Measurements from ENCODE around the gene CENPVL1.

CENPVL1 gene

DNA sequence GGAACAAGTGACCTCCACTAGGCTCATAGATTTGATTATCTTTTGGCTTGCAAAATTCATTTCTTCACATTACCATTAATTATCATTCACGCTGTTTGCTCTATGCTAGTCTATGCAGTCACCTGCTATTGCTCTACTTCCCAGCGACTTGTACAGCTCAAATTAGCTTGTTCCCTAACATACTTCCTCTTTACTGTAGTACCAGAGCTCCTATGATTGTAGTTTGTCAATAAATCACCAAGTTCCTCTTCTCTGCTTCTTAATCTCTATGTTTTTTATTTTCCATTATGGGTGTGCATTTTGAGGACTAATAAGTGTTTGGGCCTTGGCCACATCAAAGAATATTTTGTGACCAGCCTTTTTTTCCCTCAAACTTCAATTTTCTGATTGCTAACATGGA is 26.8 kb downstream of the CENPVL1 start:
- Histone ChIP-seq H3K27ac (ENCODE audit: low read depth, low read length) (no peak overlapping the region), H3K4me1 (ENCODE audit: control insufficient read depth in 5 of 5, insufficient read depth in 5 of 5, low read length in 5 of 5) (no peaks in the 10 kb centered on the region), H3K9ac (ENCODE audit: low read length in 5 of 5) (no peak overlapping the region), H3K4me3 (ENCODE audit: low read depth in 1 of 5, low read length in 5 of 5) (no peak overlapping the region), H3K27me3 (ENCODE audit: control insufficient read depth in 5 of 5, insufficient read depth in 4 of 5, low read length in 5 of 5) (peaks cover 12 to 30% (median 14%) of the 10 kb centered on the region in 5 donors), H3K9me3 (ENCODE audit: control insufficient read depth in 5 of 5, low read length in 5 of 5) (no peaks in the 10 kb centered on the region), H3K36me3 (ENCODE audit: control insufficient read depth in 5 of 5, insufficient read depth in 5 of 5, low read length in 5 of 5) (no peaks in the 10 kb centered on the region)

DNA sequence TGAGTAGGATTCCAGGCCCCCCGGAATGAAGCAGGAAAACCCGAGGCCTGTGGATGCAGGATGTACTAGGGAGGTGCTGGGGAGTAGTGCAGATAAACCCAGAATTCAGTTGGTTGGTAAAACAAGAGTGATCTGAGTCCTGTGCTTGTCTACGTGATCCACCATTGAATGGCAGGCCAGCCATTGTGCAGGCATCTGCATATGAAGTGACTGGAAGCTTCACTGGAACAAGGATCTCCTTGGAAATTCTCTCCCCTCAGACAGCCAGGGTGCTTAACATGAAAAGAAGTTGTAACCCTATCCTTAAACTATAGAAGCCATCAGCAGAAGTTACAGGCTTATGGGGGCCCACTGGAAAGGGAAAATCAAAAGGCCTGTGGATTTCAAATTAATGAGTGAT is 32.3 kb downstream of the CENPVL1 start:
- Histone ChIP-seq H3K4me1 (ENCODE audit: control insufficient read depth in 5 of 5, insufficient read depth in 5 of 5, low read length in 5 of 5) (peaks cover 2 to 5% (median 4%) of the 10 kb centered on the region in 5 donors), H3K9ac (ENCODE audit: low read length in 5 of 5) (no peak overlapping the region), H3K9me3 (ENCODE audit: control insufficient read depth in 5 of 5, low read length in 5 of 5) (peaks cover 0 to 20% (median 0%) of the 10 kb centered on the region in 5 donors), H3K36me3 (ENCODE audit: control insufficient read depth in 5 of 5, insufficient read depth in 5 of 5, low read length in 5 of 5) (peaks cover 0 to 2% (median 0%) of the 10 kb centered on the region in 5 donors), H3K27ac (ENCODE audit: low read depth, low read length) (no peak overlapping the region), H3K27me3 (ENCODE audit: control insufficient read depth in 5 of 5, insufficient read depth in 4 of 5, low read length in 5 of 5) (peaks cover 0 to 14% (median 5%) of the 10 kb centered on the region in 5 donors), H3K4me3 (ENCODE audit: low read depth in 1 of 5, low read length in 5 of 5) (peak overlapping the region in 4 of 5 donors; percentile 70 to 82 (median 81))

GRCh38 chrX:51743179-51743957 is 33.1 kb downstream of the CENPVL1 start, which contains the start of gene GSPT2:
TSS of gene GSPT2 (plus strand) at chrX:51743442. CDS start at chrX:51743627, 185 bp downstream.
- Histone ChIP-seq H3K27ac (ENCODE audit: low read depth, low read length) (no peak within 1 kb of the TSS), H3K4me3 (ENCODE audit: low read depth in 1 of 5, low read length in 5 of 5) (peak within 1 kb of the TSS; percentile 70 to 82 (median 81)), H3K9ac (ENCODE audit: low read length in 5 of 5) (peak within 1 kb of the TSS; percentile 5 to 78 (median 67)), H3K4me1 (ENCODE audit: control insufficient read depth in 5 of 5, insufficient read depth in 5 of 5, low read length in 5 of 5) (peaks cover 2 to 5% (median 4%) of the 10 kb centered on the region in 5 donors), H3K9me3 (ENCODE audit: control insufficient read depth in 5 of 5, low read length in 5 of 5) (peaks cover 0 to 20% (median 0%) of the 10 kb centered on the region in 5 donors), H3K36me3 (ENCODE audit: control insufficient read depth in 5 of 5, insufficient read depth in 5 of 5, low read length in 5 of 5) (peaks cover 0 to 2% (median 0%) of the 10 kb centered on the region in 5 donors), H3K27me3 (ENCODE audit: control insufficient read depth in 5 of 5, insufficient read depth in 4 of 5, low read length in 5 of 5) (peaks cover 0 to 11% (median 5%) of the 10 kb centered on the region in 5 donors)

DNA sequence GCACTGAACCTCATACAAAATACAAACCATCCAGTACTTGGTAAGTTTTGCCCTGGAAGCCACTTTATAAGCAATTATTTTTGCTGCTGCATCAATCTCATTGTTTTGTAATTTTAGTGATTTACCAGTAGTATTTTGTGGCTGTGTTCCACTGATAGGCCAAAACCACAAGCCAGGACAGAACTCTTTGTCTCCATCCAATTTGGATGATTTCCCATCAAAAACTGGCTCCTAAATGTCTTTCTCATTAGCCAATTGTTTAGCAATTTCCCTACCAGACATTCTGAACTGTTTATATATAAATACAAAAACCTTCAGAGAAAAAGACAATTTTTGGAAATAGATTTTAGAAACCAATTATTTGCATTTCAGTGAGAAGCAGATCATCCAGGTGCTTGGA is 37.4 kb downstream of the CENPVL1 start:
- peaks cover 0 to 7% (median 6%) of the 10 kb centered on the region in 5 donors for H3K27me3 ChIP-seq (ENCODE audit: control insufficient read depth in 5 of 5, insufficient read depth in 4 of 5, low read length in 5 of 5)
- H3K4me1 ChIP-seq (ENCODE audit: control insufficient read depth in 5 of 5, insufficient read depth in 5 of 5, low read length in 5 of 5) = peaks cover 2 to 5% (median 4%) of the 10 kb centered on the region in 5 donors
- no peak overlapping the region for H3K27ac ChIP-seq (ENCODE audit: low read depth, low read length)
- no peak overlapping the region for H3K4me3 ChIP-seq (ENCODE audit: low read depth in 1 of 5, low read length in 5 of 5)
- no peak overlapping the region for H3K9ac ChIP-seq (ENCODE audit: low read length in 5 of 5)
- peaks cover 0 to 24% (median 0%) of the 10 kb centered on the region in 5 donors for H3K9me3 ChIP-seq (ENCODE audit: control insufficient read depth in 5 of 5, low read length in 5 of 5)
- peaks cover 0 to 2% (median 0%) of the 10 kb centered on the region in 5 donors for H3K36me3 ChIP-seq (ENCODE audit: control insufficient read depth in 5 of 5, insufficient read depth in 5 of 5, low read length in 5 of 5)

DNA sequence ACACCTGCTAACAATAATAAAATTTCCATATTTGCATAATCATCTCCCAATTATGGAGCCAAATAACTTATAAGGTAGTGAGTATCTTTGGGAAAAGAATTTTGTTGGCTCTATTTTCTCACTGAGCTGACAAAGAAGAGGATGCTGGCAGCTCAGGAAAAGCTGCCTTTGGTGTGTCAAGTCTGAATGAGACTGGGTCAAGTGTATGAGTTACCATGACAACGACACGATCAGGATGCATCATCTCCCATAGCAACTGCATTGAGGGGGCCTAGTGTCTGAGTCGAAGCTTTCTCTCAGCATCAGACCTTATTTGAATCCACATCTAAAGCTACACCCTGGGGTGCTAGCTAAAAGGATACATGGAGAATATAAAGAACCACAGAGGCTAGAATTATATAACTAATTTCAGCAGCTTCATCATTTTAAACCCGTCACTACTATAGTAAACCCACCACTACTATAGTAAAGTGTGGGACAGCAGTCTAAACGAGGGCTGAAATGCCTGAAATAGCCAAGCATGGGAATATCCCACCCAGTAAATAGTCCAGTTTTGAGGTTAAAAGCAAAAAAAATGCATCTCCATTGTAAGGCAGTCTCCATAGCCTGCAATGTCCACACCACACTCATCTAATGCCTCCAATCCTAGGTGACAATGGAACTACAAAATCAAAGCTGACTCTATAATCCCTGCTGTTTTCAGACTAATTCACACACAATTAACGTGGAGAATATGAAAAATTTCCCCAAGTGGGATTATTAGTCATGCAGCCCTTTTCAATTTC is 48.9 kb downstream of the CENPVL1 start:
- Histone ChIP-seq H3K4me1 (ENCODE audit: control insufficient read depth in 5 of 5, insufficient read depth in 5 of 5, low read length in 5 of 5) (no peaks in the 10 kb centered on the region), H3K27me3 (ENCODE audit: control insufficient read depth in 5 of 5, insufficient read depth in 4 of 5, low read length in 5 of 5) (peaks cover 0 to 13% (median 5%) of the 10 kb centered on the region in 5 donors), H3K9ac (ENCODE audit: low read length in 5 of 5) (no peak overlapping the region), H3K4me3 (ENCODE audit: low read depth in 1 of 5, low read length in 5 of 5) (no peak overlapping the region), H3K36me3 (ENCODE audit: control insufficient read depth in 5 of 5, insufficient read depth in 5 of 5, low read length in 5 of 5) (no peaks in the 10 kb centered on the region), H3K27ac (ENCODE audit: low read depth, low read length) (no peak overlapping the region), H3K9me3 (ENCODE audit: control insufficient read depth in 5 of 5, low read length in 5 of 5) (no peaks in the 10 kb centered on the region)

- Histone ChIP-seq H3K27ac (ENCODE audit: low read depth, low read length) (no peak overlapping the region), H3K9ac (ENCODE audit: low read length in 5 of 5) (no peak overlapping the region)
Measured at GRCh38 chrX:51760657-51761056, 50.3 kb downstream of the CENPVL1 start.

More at GRCh38 chrX:51760657-51761056, 50.3 kb downstream of the CENPVL1 start:
- Histone ChIP-seq H3K9me3 (ENCODE audit: control insufficient read depth in 5 of 5, low read length in 5 of 5) (peaks cover 0 to 1% (median 0%) of the 10 kb centered on the region in 5 donors), H3K27me3 (ENCODE audit: control insufficient read depth in 5 of 5, insufficient read depth in 4 of 5, low read length in 5 of 5) (peaks cover 0 to 8% (median 0%) of the 10 kb centered on the region in 5 donors), H3K4me3 (ENCODE audit: low read depth in 1 of 5, low read length in 5 of 5) (no peak overlapping the region), H3K36me3 (ENCODE audit: control insufficient read depth in 5 of 5, insufficient read depth in 5 of 5, low read length in 5 of 5) (no peaks in the 10 kb centered on the region), H3K4me1 (ENCODE audit: control insufficient read depth in 5 of 5, insufficient read depth in 5 of 5, low read length in 5 of 5) (no peaks in the 10 kb centered on the region)

Measured in subcutaneous abdominal adipose tissue (tissue), 5 donors.